H1 (cell line): Measurements from ENCODE around the gene CASS4. TPM values are rescaled to one million over a fixed set of nuclear protein-coding genes. Genes with fewer than 3 reads are reported as not detected.

Experiments used
- CTCF ChIA-PET: fragments of 300-600 bp; sonication (Branson Sonifier 250); formaldehyde crosslinking; loops from one replicate; lab custom pipeline; 2021; ENCODE audit not compliant: partially characterized antibody; lab: Charles Lee
- POLR2A ChIA-PET: fragments of 300-600 bp; sonication (Branson Sonifier 250); formaldehyde crosslinking; loops from one replicate; lab custom pipeline; 2021; ENCODE audit warnings: inconsistent platforms; ENCODE audit not compliant: partially characterized antibody; lab: Charles Lee
- DNase-seq, 2 experiments: peaks; one replicate each; pipeline versions ENCODE4 v3.0.0 to v3.0.0-alpha.2; 2010 to 2022; ENCODE audit warnings: low spot score in 2 of 2, low read depth in 1 of 2, mixed read lengths in 1 of 2
- FAIRE-seq: peaks from 2 replicates; lab custom pipeline; 2011; peaks lifted over from hg19 to GRCh38; lab: Jason Lieb, UNC
- H2AFZ ChIP-seq: 2 replicates; pipeline ENCODE4 v1.8.1; 2012; ENCODE audit warnings: low read length, inconsistent platforms
- H2AK5ac ChIP-seq: 2 replicates; pipeline ENCODE4 v1.6.1; 2013; ENCODE audit warnings: low read depth, low read length
- H2BK120ac ChIP-seq: replicated peaks from 2 replicates; pipeline ENCODE3; 2013; ENCODE audit warnings: low read depth, low read length, inconsistent platforms
- H2BK12ac ChIP-seq: 2 replicates; pipeline ENCODE4 v1.6.1; 2013; ENCODE audit warnings: low read depth, low read length
- H2BK15ac ChIP-seq: 2 replicates; pipeline ENCODE4 v1.6.1; 2013; ENCODE audit warnings: low read length
- H2BK20ac ChIP-seq: 2 replicates; pipeline ENCODE4 v1.6.1; 2013; ENCODE audit warnings: low read length
- H2BK5ac ChIP-seq: 2 replicates; pipeline ENCODE4 v1.6.1; 2013; ENCODE audit warnings: low read depth, low read length
- H3K14ac ChIP-seq: 2 replicates; pipeline ENCODE4 v1.6.1; 2013; ENCODE audit warnings: inconsistent platforms; ENCODE audit not compliant: insufficient read length
- H3K18ac ChIP-seq: 2 replicates; pipeline ENCODE4 v1.6.1; 2013; ENCODE audit warnings: low read length; ENCODE audit errors: extremely low read depth
- H3K23ac ChIP-seq: 2 replicates; pipeline ENCODE4 v1.6.1; 2013; ENCODE audit warnings: inconsistent platforms; ENCODE audit not compliant: insufficient read length
- H3K23me2 ChIP-seq: 2 replicates; pipeline ENCODE4 v1.6.1; 2013; ENCODE audit warnings: low read depth, low read length
- H3K27ac ChIP-seq: 2 replicates; pipeline ENCODE4 v1.6.1; 2011; ENCODE audit warnings: low read depth, low read length, inconsistent platforms
- H3K27me3 ChIP-seq, 4 experiments: replicated peaks in 1 of 4; 1 replicate in 1 of 4; 2 replicates in 3 of 4; pipeline versions ENCODE4 v1.6.1 to v1.8.1; 2011 to 2013; ENCODE audit warnings: low read length in 3 of 4, mild to moderate bottlenecking in 3 of 4, inconsistent platforms in 2 of 4, mixed read lengths in 2 of 4, moderate library complexity in 1 of 4; ENCODE audit not compliant: control insufficient read depth in 3 of 4, insufficient read depth in 3 of 4; ENCODE audit errors: extremely low read depth in 1 of 4
- H3K36me3 ChIP-seq, 4 experiments: 2 replicates each; pipeline versions ENCODE4 v1.6.1 to v1.8.1; 2011 to 2013; ENCODE audit warnings: mild to moderate bottlenecking in 4 of 4, low read length in 3 of 4, moderate library complexity in 2 of 4, control low read depth in 1 of 4, inconsistent platforms in 1 of 4; ENCODE audit not compliant: insufficient read depth in 4 of 4, control insufficient read depth in 2 of 4
- H3K4ac ChIP-seq: replicated peaks from 2 replicates; pipeline ENCODE3; 2013; ENCODE audit warnings: low read length, low read depth, mixed read lengths, inconsistent platforms; ENCODE audit not compliant: insufficient read length
- H3K4me1 ChIP-seq, 4 experiments: replicated peaks in 1 of 4; 1 replicate in 1 of 4; 2 replicates in 3 of 4; pipeline versions ENCODE4 v1.6.1 to v1.8.1; 2011 to 2013; ENCODE audit warnings: low read length in 3 of 4, inconsistent platforms in 2 of 4, mixed read lengths in 1 of 4; ENCODE audit not compliant: insufficient read depth in 4 of 4, control insufficient read depth in 3 of 4
- H3K4me2 ChIP-seq, 2 experiments: 2 replicates each; pipeline versions ENCODE4 v1.6.1 to v1.8.1; 2011 to 2013; ENCODE audit warnings: low read depth in 2 of 2, low read length in 2 of 2, control low read depth in 1 of 2, inconsistent platforms in 1 of 2, mild to moderate bottlenecking in 1 of 2; ENCODE audit not compliant: insufficient read depth in 1 of 2
- H3K4me3 ChIP-seq, 4 experiments: fragments of 200-600, 300-600 bp in 1 of 4; sonication (generic), shearing (Covaris generic), sonication (Bioruptor Twin) in 1 of 4; 2 replicates each; pipeline versions ENCODE4 v1.5.1 to v1.8.1; 2011 to 2016; ENCODE audit warnings: low read length in 4 of 4, low read depth in 3 of 4, control low read depth in 2 of 4, inconsistent platforms in 2 of 4, mild to moderate bottlenecking in 2 of 4, mixed read lengths in 1 of 4, moderate library complexity in 1 of 4; ENCODE audit not compliant: insufficient read depth in 2 of 4; ENCODE audit errors: extremely low read depth in 1 of 4
- H3K56ac ChIP-seq: replicated peaks from 2 replicates; pipeline ENCODE3; 2013; ENCODE audit warnings: low read depth, mild to moderate bottlenecking, mixed read lengths, low read length, inconsistent platforms; ENCODE audit not compliant: insufficient read length
- H3K79me1 ChIP-seq: 2 replicates; pipeline ENCODE4 v1.6.1; 2013; ENCODE audit warnings: low read depth, low read length, control low read depth
- H3K79me2 ChIP-seq, 2 experiments: 2 replicates each; pipeline versions ENCODE4 v1.6.1 to v1.8.1; 2012 to 2013; ENCODE audit warnings: low read length in 2 of 2, mild to moderate bottlenecking in 2 of 2, inconsistent platforms in 1 of 2; ENCODE audit not compliant: insufficient read depth in 2 of 2, control insufficient read depth in 1 of 2
- H3K9ac ChIP-seq, 4 experiments: replicated peaks in 1 of 4; 1 replicate in 1 of 4; 2 replicates in 3 of 4; pipeline versions ENCODE4 v1.6.1 to v1.8.1; 2011 to 2013; ENCODE audit warnings: low read depth in 3 of 4, low read length in 3 of 4, control low read depth in 2 of 4, mild to moderate bottlenecking in 2 of 4, moderate library complexity in 2 of 4, inconsistent platforms in 1 of 4; ENCODE audit errors: extremely low read depth in 1 of 4
- H3K9me3 ChIP-seq, 2 experiments: 2 replicates each; pipeline versions ENCODE4 v1.6.1 to v1.8.1; 2012 to 2013; ENCODE audit warnings: mild to moderate bottlenecking in 2 of 2, moderate library complexity in 2 of 2, control low read depth in 1 of 2, inconsistent platforms in 1 of 2, low read depth in 1 of 2, low read length in 1 of 2, mixed read lengths in 1 of 2; ENCODE audit not compliant: insufficient read depth in 2 of 2
- H4K20me1 ChIP-seq, 2 experiments: replicated peaks in 1 of 2; 2 replicates each; pipeline versions ENCODE3 to v1.8.1; 2011 to 2013; ENCODE audit warnings: inconsistent platforms in 2 of 2, low read length in 2 of 2, mild to moderate bottlenecking in 1 of 2; ENCODE audit not compliant: insufficient read depth in 2 of 2, control insufficient read depth in 1 of 2
- H4K5ac ChIP-seq: 2 replicates; pipeline ENCODE4 v1.6.1; 2013; ENCODE audit warnings: low read length, low read depth, mixed read lengths, inconsistent platforms; ENCODE audit not compliant: insufficient read length
- H4K8ac ChIP-seq: 2 replicates; pipeline ENCODE4 v1.8.0; 2013; ENCODE audit warnings: mild to moderate bottlenecking, moderate library complexity, low read length, inconsistent platforms; ENCODE audit not compliant: insufficient read depth; ENCODE audit errors: extremely low read depth
- H4K91ac ChIP-seq: replicated peaks from 2 replicates; pipeline ENCODE3; 2013; ENCODE audit warnings: low read length, mixed read lengths, inconsistent platforms; ENCODE audit not compliant: insufficient read length
- BACH1 ChIP-seq: IDR thresholded peaks from 2 replicates; pipeline ENCODE4 v1.6.1; 2012; ENCODE audit warnings: low read length, improper control_type of control experiment
- CBX8 ChIP-seq: fragments of 300-800, 300-1000 bp; sonication (generic); IDR thresholded peaks from 2 replicates; pipeline ENCODE4 v1.7.1; 2016; ENCODE audit warnings: low read depth, low read length, borderline replicate concordance
- CEBPB ChIP-seq: IDR thresholded peaks from 2 replicates; pipeline ENCODE4 v1.6.1; 2012; ENCODE audit warnings: low read depth, low read length
- CHD2 ChIP-seq: IDR thresholded peaks from 2 replicates; pipeline ENCODE4 v1.6.1; 2012; ENCODE audit warnings: low read length, improper control_type of control experiment
- GABPA ChIP-seq: IDR thresholded peaks from 2 replicates; pipeline ENCODE4 v1.6.1; 2011; ENCODE audit warnings: mild to moderate bottlenecking, low read length, moderate library complexity, borderline replicate concordance; ENCODE audit not compliant: insufficient read depth
- RBBP5 ChIP-seq: IDR thresholded peaks from 2 replicates; pipeline ENCODE4 v1.7.1; 2012; ENCODE audit warnings: low read depth, mild to moderate bottlenecking, inconsistent platforms, low read length, moderate library complexity, borderline replicate concordance
- RFX5 ChIP-seq: IDR thresholded peaks from 2 replicates; pipeline ENCODE4 v1.6.1; 2011; ENCODE audit warnings: low read depth, low read length, improper control_type of control experiment, borderline replicate concordance
- RNF2 ChIP-seq: fragments of 200-900, 300-1000 bp; sonication (generic); IDR thresholded peaks from 2 replicates; pipeline ENCODE4 v1.7.1; 2016; ENCODE audit warnings: borderline replicate concordance, low read depth, mild to moderate bottlenecking, antibody characterized with exemption, low read length; ENCODE audit not compliant: poor library complexity, severe bottlenecking; ENCODE audit errors: missing control alignments
- SAP30 ChIP-seq: fragments of 300-600 bp; sonication (generic); IDR thresholded peaks from 2 replicates; pipeline ENCODE4 v1.7.1; 2012; ENCODE audit warnings: low read length, moderate library complexity, mild to moderate bottlenecking, inconsistent platforms; ENCODE audit not compliant: insufficient read depth, insufficient replicate concordance
- SP1 ChIP-seq: IDR thresholded peaks from 2 replicates; pipeline ENCODE4 v1.6.1; 2011; ENCODE audit warnings: low read depth, low read length
- SUZ12 ChIP-seq: fragments of 200-600 bp; sonication (generic); IDR thresholded peaks from 2 replicates; pipeline ENCODE4 v1.6.1; 2012; ENCODE audit warnings: mild to moderate bottlenecking, inconsistent platforms, low read length, moderate library complexity, mixed read lengths
- TAF1 ChIP-seq: IDR thresholded peaks from 2 replicates; pipeline ENCODE4 v1.6.1; 2011; ENCODE audit warnings: mild to moderate bottlenecking, low read depth, low read length
- TBP ChIP-seq: IDR thresholded peaks from 2 replicates; pipeline ENCODE4 v1.6.1; 2011; ENCODE audit warnings: low read depth, low read length, improper control_type of control experiment
- YY1 ChIP-seq: IDR thresholded peaks from 2 replicates; pipeline ENCODE4 v1.6.1; 2011; ENCODE audit warnings: low read depth, mild to moderate bottlenecking, low read length
- WGBS, 2 experiments: shearing (Covaris generic) in 1 of 2; methylation state at CpG; one replicate each; pipeline versions ENCODE4 v1.1.6 to v1.1.7; 2013 to 2015; ENCODE audit warnings: low lambda C conversion rate in 2 of 2, mixed read lengths in 2 of 2, inconsistent platforms in 1 of 2, low coverage in 1 of 2, missing lambda C conversion rate in 1 of 2; ENCODE audit not compliant: insufficient replicate concordance in 2 of 2, insufficient coverage in 1 of 2, insufficient read length in 1 of 2; ENCODE audit errors: extremely low coverage in 1 of 2, missing lambda C conversion rate in 1 of 2; 5-methylcytosine and 5-hydroxymethylcytosine counted together
- polyA plus RNA-seq, 7 experiments: library from polyadenylated mRNA; depleted of rRNA in 3 of 7; stranded (reverse) in 5 of 7; unstranded in 2 of 7; fragments of >200 nt in 5 of 7; fragments of 200-250 nt in 2 of 7; gene quantifications; 1 replicate in 5 of 7; 2 replicates in 1 of 7; 4 replicates in 1 of 7; pipeline versions ENCODE4 v1.2.1 to v1.2.3, GENCODE V29; 2011 to 2013; ENCODE audit warnings: missing spikeins in 2 of 7, mixed read lengths in 2 of 7
- total RNA-seq: library from RNA; stranded (reverse); fragmentation: NEBNext Ultra II Directional; extraction: Animal tissue kit (Norgen Biotek cat#: 25700); gene quantifications from 2 replicates; pipeline ENCODE4 v1.2.1, GENCODE V29; 2021

The CASS4 gene
- total and polyA plus RNA-seq, 2 of the 8 experiments (the other 6 are each of a cell fraction or from before 2014, with no cell fraction given) = not detected

- Histone ChIP-seq H2BK12ac (no peak overlapping the region), H3K18ac (no peak overlapping the region), H3K14ac (no peak overlapping the region), H3K4me1 (no peaks in the 10 kb centered on the region), H3K9me3 (no peaks in the 10 kb centered on the region), H4K20me1 (peaks cover 0 to 2% of the 10 kb centered on the region in 2 experiments), H3K4me2 (no peak overlapping the region), H2BK15ac (no peak overlapping the region), H3K56ac (no peak overlapping the region), H3K23ac (no peak overlapping the region), H4K5ac (no peak overlapping the region), H3K4me3 (no peak overlapping the region), H2BK20ac (no peak overlapping the region), H3K79me1 (no peaks in the 10 kb centered on the region), H4K8ac (no peak overlapping the region), H3K27ac (no peak overlapping the region), H2BK5ac (no peak overlapping the region), H2AFZ (no peak overlapping the region), H3K36me3 (no peaks in the 10 kb centered on the region), H2AK5ac (no peak overlapping the region), H3K79me2 (no peaks in the 10 kb centered on the region), H2BK120ac (no peak overlapping the region), H3K4ac (no peak overlapping the region), H3K27me3 (no peaks in the 10 kb centered on the region), H3K23me2 (no peaks in the 10 kb centered on the region), H3K9ac (no peak overlapping the region), H4K91ac (no peak overlapping the region)
- no peak for TF ChIP-seq SP1
- TF ChIP-seq TAF1 = no peak
- TF ChIP-seq TBP = no peak
- no peak for TF ChIP-seq YY1
- TF ChIP-seq RBBP5 = no peak
- TF ChIP-seq CEBPB = no peak
- no peak for TF ChIP-seq BACH1
- no peak for TF ChIP-seq CHD2
- no peak for TF ChIP-seq SAP30
- no peak for TF ChIP-seq RNF2
- TF ChIP-seq SUZ12 = no peak
- TF ChIP-seq RFX5 = no peak
- no peak for TF ChIP-seq GABPA
- TF ChIP-seq CBX8 = no peak
- no peak for DNase-seq
- CTCF ChIA-PET = interaction anchor here (0.6 to 2.9 kb wide), 7 partner anchors 9 to 1750 kb away, joined by 3 to 14 read pairs (median 3); no protein-coding TSS in a partner anchor
- no peak for FAIRE-seq
- POLR2A ChIA-PET = no interaction called here
- 89% methylated on average over 8 of the region's 8 CpGs; no CpG with 5 or more reads in 1 of the 2 experiments for WGBS, 2 experiments
Observed at GRCh38 chr20:56503916-56504315, 91.9 kb downstream of the CASS4 start.
